ENCODE measurements around the gene GNLY. TPM values are rescaled to one million over a fixed set of nuclear protein-coding genes. Genes with fewer than 3 reads are reported as not detected.

The GNLY gene
- total RNA-seq, 1 donor from 2014 or later = not detected

DNA sequence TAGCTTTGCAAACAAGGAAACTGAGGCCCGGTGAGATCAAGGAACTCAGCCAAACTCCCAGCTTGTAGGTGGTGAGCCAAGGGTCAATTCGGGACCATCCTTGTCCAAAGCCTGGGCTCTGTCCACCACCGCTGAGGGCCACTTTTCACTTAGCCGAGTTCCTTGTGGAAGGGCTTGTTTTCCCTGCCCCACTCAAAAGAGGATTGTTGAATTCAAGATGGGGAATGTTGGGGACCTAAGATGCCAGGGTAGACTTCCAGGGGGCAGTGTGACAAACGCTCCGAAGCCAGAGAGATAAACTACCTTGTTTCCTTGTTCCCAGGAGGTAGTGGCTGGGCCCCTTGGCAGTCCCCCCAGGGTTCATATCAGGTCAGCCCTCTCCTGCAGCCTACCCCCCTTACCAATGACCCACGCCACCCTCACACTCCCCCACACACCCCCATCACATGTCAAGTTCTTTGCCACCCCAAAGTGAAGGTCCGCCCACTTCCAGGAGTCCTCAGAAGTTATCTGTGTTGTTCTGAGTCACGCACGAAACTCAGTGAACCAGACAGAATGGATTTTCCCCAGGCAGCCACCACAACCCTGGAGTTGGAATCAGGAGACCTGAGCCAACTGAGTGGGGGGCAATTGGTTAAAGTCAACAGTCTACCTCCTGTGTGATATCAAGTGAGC lies 49.3 kb downstream of the GNLY start:
- no peak for DNase-seq (ENCODE audit: low read depth, low spot score)

DNA sequence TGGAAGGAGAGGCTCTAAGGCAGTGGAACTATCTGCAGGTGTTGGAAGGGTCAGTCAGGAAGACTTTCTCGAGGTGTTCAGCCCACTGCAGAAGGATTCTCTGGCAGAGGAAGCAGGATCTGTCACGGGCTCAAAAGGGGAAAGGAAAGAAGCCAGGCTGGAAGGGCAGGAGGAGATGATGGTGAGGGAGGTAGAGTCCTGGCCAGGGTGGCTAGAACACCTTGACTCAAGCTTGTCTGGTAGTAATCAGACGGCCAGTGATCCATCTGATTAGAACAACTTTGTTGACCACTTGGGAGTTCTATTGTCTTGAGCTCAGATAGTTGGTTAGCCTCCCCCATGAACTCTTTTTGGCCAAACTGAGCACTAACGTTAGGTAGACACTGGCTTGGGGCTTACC lies 49.9 kb downstream of the GNLY start:
- no peak for DNase-seq (ENCODE audit: low read depth, low spot score)

DNA sequence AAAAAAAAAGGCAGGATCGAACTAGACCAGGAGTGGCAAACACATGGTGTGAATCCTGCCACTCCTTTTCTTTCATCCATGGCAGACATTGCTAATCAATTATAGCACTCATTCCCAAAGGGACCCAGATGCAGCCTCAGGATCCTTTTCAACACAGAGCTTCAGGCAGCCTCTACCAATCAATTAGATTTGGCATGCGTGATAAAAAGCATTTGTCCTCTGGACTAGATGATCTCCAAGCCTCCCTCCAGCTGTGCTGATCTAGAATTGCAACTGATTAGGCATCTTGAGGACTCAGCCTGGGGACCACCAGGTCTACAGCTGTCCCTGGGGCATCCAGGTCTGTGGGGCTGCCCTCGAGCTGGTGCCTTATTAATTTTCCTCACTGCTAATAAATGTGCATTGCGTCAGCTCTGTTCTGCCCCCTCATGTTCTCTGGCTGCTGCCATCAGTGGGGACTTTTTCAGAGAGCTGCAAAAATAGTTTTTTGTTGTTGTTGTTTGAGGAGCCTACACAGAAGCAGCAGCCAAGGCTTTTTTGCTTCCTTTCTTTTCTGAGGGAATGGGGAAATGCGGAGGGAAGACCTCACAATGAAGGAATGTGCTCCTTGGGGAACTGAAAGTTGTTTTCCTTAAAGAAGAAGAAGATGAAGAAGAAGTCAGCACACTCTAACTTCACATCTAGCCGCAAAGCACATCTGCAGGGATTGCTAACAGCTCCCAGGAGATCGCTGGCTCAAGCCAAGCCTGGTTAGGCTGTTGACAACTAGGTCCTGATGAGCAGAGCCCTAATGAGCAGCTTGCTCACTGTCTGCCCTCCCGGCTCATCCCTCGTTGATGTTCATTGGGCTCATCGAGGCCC lies 50.8 kb downstream of the GNLY start:
- no peak for DNase-seq (ENCODE audit: low read depth, low spot score)

DNA sequence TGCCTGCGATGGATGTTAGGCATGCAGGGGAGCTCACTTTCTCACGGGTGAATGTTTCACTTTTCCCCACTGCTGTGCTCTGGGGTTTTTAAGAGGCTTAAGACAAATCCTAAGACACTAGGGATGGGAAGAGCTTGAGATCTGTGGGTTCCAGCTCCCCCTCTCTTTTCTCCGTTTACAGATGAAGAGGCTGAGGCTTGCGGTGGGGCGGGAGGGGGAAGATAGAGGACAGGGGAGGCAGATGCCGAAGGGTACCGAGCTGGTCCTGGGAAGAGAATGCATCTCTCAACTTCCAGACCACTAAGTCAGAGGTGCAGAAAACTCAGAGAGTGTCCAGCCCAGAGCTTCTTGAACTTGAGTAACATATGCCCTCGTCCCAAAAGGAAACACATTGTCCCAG lies 51.5 kb downstream of the GNLY start:
- no peak for DNase-seq (ENCODE audit: low read depth, low spot score)

DNA sequence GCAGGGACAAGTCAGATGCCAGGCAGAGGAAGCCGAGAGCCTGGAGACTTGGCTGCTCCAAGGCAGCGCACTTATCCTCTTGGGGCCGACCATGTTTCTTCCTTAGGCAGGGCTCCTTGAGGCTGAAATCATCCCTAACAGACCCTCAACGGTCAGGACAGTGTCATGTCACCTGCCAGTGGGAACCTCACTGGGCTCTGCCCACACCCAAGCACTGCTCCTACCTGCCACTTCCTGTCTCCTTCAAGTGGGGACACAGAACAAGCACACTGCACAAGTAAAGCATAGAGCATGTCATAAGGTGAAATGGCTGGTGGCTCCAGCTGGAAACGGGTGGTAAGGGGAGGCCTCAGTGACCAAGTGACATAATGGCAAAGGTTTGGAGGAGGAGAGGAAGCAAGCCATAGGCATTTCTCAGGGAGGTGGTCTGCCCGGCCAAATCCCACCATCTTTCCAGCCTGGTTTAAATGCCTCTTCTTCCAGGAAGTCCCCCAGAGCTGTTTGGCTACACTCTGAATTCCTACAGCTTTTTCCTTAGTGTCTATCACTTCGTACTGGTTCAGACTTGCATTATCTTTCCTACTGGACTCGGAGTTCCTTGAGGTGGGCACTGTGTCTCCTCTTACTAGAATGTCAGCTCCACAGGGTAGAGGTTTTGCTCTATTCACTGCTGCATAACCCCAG lies 52.3 kb downstream of the GNLY start:
- no peak for DNase-seq (ENCODE audit: low read depth, low spot score)

DNA sequence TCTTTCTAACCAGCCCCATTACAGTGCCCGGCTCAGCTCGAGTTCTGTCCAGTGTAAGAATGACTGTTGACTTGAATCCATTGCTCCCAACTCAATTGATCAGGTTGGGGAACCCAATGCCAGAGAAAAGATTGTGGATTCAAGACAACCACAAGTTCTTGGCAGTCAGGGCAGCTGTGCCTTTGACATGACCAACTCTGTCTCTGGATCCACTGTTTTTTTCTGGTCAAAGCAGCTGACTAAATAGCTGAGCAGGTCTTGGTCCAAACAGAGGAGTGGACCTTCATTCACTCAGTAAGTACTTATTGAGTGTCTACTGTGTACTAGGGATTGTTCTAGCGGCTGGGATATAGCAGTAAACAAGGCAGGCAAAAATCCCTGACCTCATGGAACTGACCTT lies 53.3 kb downstream of the GNLY start:
- no peak for DNase-seq (ENCODE audit: low read depth, low spot score)

DNA sequence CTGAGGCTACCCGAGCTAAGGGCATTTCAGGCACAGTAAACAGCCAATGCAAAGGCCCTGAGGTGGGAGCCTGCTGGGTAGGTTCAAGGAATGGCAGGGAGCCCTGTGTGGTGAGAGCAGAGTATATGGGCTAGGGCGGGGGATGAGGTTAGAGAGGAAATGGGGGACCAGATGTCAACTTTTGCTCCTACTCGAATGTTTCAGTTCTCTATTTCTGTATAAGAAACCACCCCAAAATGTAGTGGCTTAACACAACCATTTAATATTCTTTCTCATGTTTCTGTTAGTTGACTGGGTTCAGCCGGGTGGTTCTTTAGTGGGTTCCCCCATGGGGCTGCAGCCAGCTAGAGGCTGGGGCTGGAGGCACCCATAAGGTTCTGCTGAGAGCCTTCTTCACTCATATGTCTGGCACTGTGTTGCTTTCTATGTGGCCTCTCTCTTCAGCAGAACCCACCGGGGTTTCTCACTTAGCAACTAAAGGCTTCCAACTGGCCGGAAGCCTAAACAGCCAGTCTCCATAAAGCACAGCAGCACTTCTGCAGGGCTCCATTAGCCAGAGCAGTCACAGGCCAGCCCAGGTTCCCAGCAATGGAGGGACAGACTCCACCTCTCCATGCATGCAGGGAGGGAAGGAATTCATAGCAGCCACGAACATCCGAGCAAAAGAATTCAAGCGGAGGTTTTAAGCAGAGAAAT lies 54.0 kb downstream of the GNLY start:
- DNase-seq (ENCODE audit: low read depth, low spot score) = no peak

Other genes with a start within 250 kb of the GNLY start
- gene MAT2A, start 155.2 kb upstream of the GNLY start, total RNA-seq = 161 and 214 TPM in 2 replicates
- gene GGCX, start 132.9 kb upstream of the GNLY start, total RNA-seq = 39.1 and 68.9 TPM in 2 replicates
- gene VAMP8, start 116.8 kb upstream of the GNLY start, total RNA-seq = 14.6 and 19.2 TPM in 2 replicates
- gene VAMP5, start 109.9 kb upstream of the GNLY start, total RNA-seq = 60.0 and 101 TPM in 2 replicates
- gene RNF181, start 98.6 kb upstream of the GNLY start, total RNA-seq = 164 and 248 TPM in 2 replicates
- gene TMEM150A, start 91.7 kb upstream of the GNLY start, total RNA-seq = 8.5 and 8.8 TPM in 2 replicates
- 20.6 and 21.2 TPM in 2 replicates for gene C2orf68, start 82.3 kb upstream of the GNLY start, total RNA-seq
- gene USP39, start 78.2 kb upstream of the GNLY start, total RNA-seq = 56.8 and 75.7 TPM in 2 replicates
- gene SFTPB, start 26.2 kb upstream of the GNLY start, total RNA-seq = not detected in 2 replicates
- 5.7 and 23.8 TPM in 2 replicates for gene ATOH8, start 59.6 kb downstream of the GNLY start, total RNA-seq
- gene ST3GAL5, start 194.6 kb downstream of the GNLY start, total RNA-seq = 11.2 and 11.6 TPM in 2 replicates